ENCODE data around the gene ZNF813. TPM values are rescaled to one million over a fixed set of nuclear protein-coding genes. Genes with fewer than 3 reads are reported as not detected.
"Not testable (repeated sequence)": the region's sequence is repeated elsewhere in the genome, so short reads cannot be mapped to it uniquely, and the experiment has no call there.

The ZNF813 gene
- total and polyA plus RNA-seq, 2 experiments from 2014 or later = 6.4 to 29.3 TPM

- Histone ChIP-seq H3F3A (replicated peaks; ENCODE audit: low read depth) (peaks cover 7% of the 10 kb centered on the region; the same call in 1 of the 2 replicates), H3K79me2 (replicated peaks; ENCODE audit: insufficient read depth) (no peaks in the 10 kb centered on the region), H3K4me1 (ENCODE audit: insufficient read depth) (peaks cover 8% of the 10 kb centered on the region; the same call in 1 of the 2 replicates), H3K36me3 (ENCODE audit: insufficient read depth) (no peaks in the 10 kb centered on the region), H3K9me2 (ENCODE audit: insufficient read depth) (no peaks in the 10 kb centered on the region), H2AFZ (no peak overlapping the region), H3K27ac (ENCODE audit: low read depth) (no peak overlapping the region), H4K20me1 (replicated peaks; ENCODE audit: insufficient read depth) (peaks cover 4% of the 10 kb centered on the region; the same call in 1 of the 2 replicates), H3K4me3 (no peak overlapping the region), H3K4me2 (no peak overlapping the region), H3K27me3 (ENCODE audit: insufficient read depth) (no peaks in the 10 kb centered on the region)
- Mint-ChIP-seq H3K27me3 (ENCODE audit: insufficient read depth, low read depth, poor library complexity) (peaks cover 6% of the 10 kb centered on the region), H3K9me3 (no peaks in the 10 kb centered on the region), H3K36me3 (ENCODE audit: low read depth) (no peaks in the 10 kb centered on the region), H3K4me1 (peaks cover 12% of the 10 kb centered on the region), H3K27ac (no peak overlapping the region), H3K4me3 (no peak overlapping the region)
- TF ChIP-seq CREB1 (CRISPR knock-in tag; IDR thresholded peaks at IDR 0.05; ENCODE audit: low read depth) (no peak), EZH2phosphoT487 (IDR thresholded peaks at IDR 0.05; ENCODE audit: unreplicated experiment) (no peak), EZH2 (IDR thresholded peaks at IDR 0.05; ENCODE audit: low read depth, unreplicated experiment) (no peak)
- ATAC-seq (no peak), DNase-seq (ENCODE audit: low spot score) (no peak)
These were observed 43.8 kb downstream of the ZNF813 start for GRCh38 chr19:53511357-53511756.

DNA sequence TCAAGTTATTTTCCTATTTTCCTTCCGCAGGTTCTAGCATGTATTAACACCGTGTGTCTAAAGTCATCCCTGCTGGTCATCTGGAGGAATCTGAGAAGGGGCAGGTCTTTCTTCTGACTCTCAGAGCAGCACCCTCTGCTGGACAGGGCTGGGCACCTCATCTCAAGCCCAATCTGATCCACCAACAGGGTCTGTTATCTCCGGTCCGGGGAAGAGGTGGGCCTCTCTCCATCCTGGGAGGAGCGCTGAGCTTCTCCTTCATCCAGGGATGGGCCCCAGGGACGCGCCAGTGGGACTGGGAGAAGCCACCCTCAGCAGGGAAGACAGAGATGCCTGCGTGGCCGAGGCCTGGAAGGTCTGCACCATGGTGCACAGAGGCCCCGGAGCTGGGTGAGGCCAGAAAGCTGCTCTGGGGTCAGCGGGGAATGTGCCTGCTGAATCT lies 44.4 kb downstream of the ZNF813 start:
- no peak overlapping the region for H2AFZ ChIP-seq

GRCh38 chr19:53515047-53515446 lies 47.5 kb downstream of the ZNF813 start:
- ATAC-seq; H3K9me2 ChIP-seq (ENCODE audit: insufficient read depth); H3K4me2 ChIP-seq; H3K4me1 Mint-ChIP-seq; H3K27ac Mint-ChIP-seq; H3K4me3 Mint-ChIP-seq; H3K36me3 ChIP-seq (ENCODE audit: insufficient read depth); H3K79me2 ChIP-seq (replicated peaks; ENCODE audit: insufficient read depth); H3K27me3 ChIP-seq (ENCODE audit: insufficient read depth); H3K4me3 ChIP-seq; H3K27me3 Mint-ChIP-seq (ENCODE audit: insufficient read depth, low read depth, poor library complexity); H3K36me3 Mint-ChIP-seq (ENCODE audit: low read depth); H2AFZ ChIP-seq; H3K4me1 ChIP-seq (ENCODE audit: insufficient read depth); H4K20me1 ChIP-seq (replicated peaks; ENCODE audit: insufficient read depth); H3K9me3 Mint-ChIP-seq; H3K27ac ChIP-seq (ENCODE audit: low read depth); DNase-seq (ENCODE audit: low spot score): not testable (repeated sequence)
- H3F3A ChIP-seq (replicated peaks; ENCODE audit: low read depth) = peaks cover 11% of the 10 kb centered on the region; the same call in 1 of the 2 replicates

More for the DNA sequence above, 44.4 kb downstream of the ZNF813 start:
- DNase-seq (ENCODE audit: low spot score) = peak; percentile 96
- Histone ChIP-seq H3K4me3 (no peak overlapping the region), H3F3A (replicated peaks; ENCODE audit: low read depth) (peaks cover 7% of the 10 kb centered on the region; the same call in 1 of the 2 replicates), H3K4me2 (no peak overlapping the region), H3K27me3 (ENCODE audit: insufficient read depth) (no peaks in the 10 kb centered on the region), H3K4me1 (ENCODE audit: insufficient read depth) (peaks cover 2% of the 10 kb centered on the region; the same call in 1 of the 2 replicates), H3K79me2 (replicated peaks; ENCODE audit: insufficient read depth) (no peaks in the 10 kb centered on the region), H3K27ac (ENCODE audit: low read depth) (no peak overlapping the region), H3K9me2 (ENCODE audit: insufficient read depth) (no peaks in the 10 kb centered on the region), H3K36me3 (ENCODE audit: insufficient read depth) (no peaks in the 10 kb centered on the region), H4K20me1 (replicated peaks; ENCODE audit: insufficient read depth) (peaks cover 4% of the 10 kb centered on the region; the same call in 1 of the 2 replicates)
- peaks cover 3% of the 10 kb centered on the region for H3K27me3 Mint-ChIP-seq (ENCODE audit: insufficient read depth, low read depth, poor library complexity)
- H3K4me1 Mint-ChIP-seq = peaks cover 6% of the 10 kb centered on the region; the same call in 2 of the 3 replicates
- H3K4me3 Mint-ChIP-seq = no peak overlapping the region
- no peaks in the 10 kb centered on the region for H3K36me3 Mint-ChIP-seq (ENCODE audit: low read depth)
- H3K27ac Mint-ChIP-seq = no peak overlapping the region; the same call in 1 of the 2 replicates
- ATAC-seq = peak; percentile 100
- no peaks in the 10 kb centered on the region for H3K9me3 Mint-ChIP-seq
- TF ChIP-seq, protein P1, sequence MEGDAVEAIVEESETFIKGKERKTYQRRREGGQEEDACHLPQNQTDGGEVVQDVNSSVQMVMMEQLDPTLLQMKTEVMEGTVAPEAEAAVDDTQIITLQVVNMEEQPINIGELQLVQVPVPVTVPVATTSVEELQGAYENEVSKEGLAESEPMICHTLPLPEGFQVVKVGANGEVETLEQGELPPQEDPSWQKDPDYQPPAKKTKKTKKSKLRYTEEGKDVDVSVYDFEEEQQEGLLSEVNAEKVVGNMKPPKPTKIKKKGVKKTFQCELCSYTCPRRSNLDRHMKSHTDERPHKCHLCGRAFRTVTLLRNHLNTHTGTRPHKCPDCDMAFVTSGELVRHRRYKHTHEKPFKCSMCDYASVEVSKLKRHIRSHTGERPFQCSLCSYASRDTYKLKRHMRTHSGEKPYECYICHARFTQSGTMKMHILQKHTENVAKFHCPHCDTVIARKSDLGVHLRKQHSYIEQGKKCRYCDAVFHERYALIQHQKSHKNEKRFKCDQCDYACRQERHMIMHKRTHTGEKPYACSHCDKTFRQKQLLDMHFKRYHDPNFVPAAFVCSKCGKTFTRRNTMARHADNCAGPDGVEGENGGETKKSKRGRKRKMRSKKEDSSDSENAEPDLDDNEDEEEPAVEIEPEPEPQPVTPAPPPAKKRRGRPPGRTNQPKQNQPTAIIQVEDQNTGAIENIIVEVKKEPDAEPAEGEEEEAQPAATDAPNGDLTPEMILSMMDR (conservative IDR thresholded peaks at IDR 0.05; ENCODE audit: low read depth in 2 of 2) = peak; percentile 94 to 95
- no peak for TF ChIP-seq POLR2AphosphoS5 (IDR thresholded peaks at IDR 0.05; ENCODE audit: low read depth)

Measured in GM23338 (cell line).